Ishikawa (cell line): ENCODE results near the gene ASNSD1.

Experiments used
- CEBPB ChIP-seq: IDR thresholded peaks from 2 replicates; pipeline ENCODE4 v1.6.1; 2012
- CREB1 ChIP-seq: IDR thresholded peaks from 2 replicates; pipeline ENCODE4 v1.6.1; 2012; ENCODE audit warnings: low read depth
- EGR1 ChIP-seq: IDR thresholded peaks from 2 replicates; pipeline ENCODE4 v1.6.1; 2012
- EP300 ChIP-seq: IDR thresholded peaks from 2 replicates; pipeline ENCODE4 v1.6.1; 2012; ENCODE audit warnings: borderline replicate concordance
- FOXM1 ChIP-seq: IDR thresholded peaks from 2 replicates; pipeline ENCODE4 v1.6.1; 2012; ENCODE audit warnings: low read depth, borderline replicate concordance
- NFIC ChIP-seq: IDR thresholded peaks from 2 replicates; pipeline ENCODE4 v1.6.1; 2012
- RAD21 ChIP-seq: IDR thresholded peaks from 2 replicates; pipeline ENCODE4 v1.6.1; 2012; ENCODE audit warnings: low read depth
- TAF1 ChIP-seq: IDR thresholded peaks from 2 replicates; pipeline ENCODE4 v1.6.1; 2012; ENCODE audit warnings: low read depth, mild to moderate bottlenecking
- TCF12 ChIP-seq: IDR thresholded peaks from 2 replicates; pipeline ENCODE4 v1.6.1; 2012; ENCODE audit warnings: low read depth
- TEAD4 ChIP-seq: IDR thresholded peaks from 2 replicates; pipeline ENCODE4 v1.6.1; 2012
- YY1 ChIP-seq: IDR thresholded peaks from 2 replicates; pipeline ENCODE4 v1.6.1; 2012; ENCODE audit warnings: low read depth
- ZBTB7A ChIP-seq: IDR thresholded peaks from 2 replicates; pipeline ENCODE4 v1.6.1; 2012; ENCODE audit warnings: low read depth
- TF ChIP-seq, protein P1 (sequence below): IDR thresholded peaks from 2 replicates; pipeline ENCODE4 v1.6.1; 2012
- TF ChIP-seq, protein P2 (sequence below): IDR thresholded peaks from 2 replicates; pipeline ENCODE4 v1.6.1; 2012
- TF ChIP-seq, protein P3 (sequence below): IDR thresholded peaks from 2 replicates; pipeline ENCODE4 v1.6.1; 2012; ENCODE audit warnings: low read depth, mild to moderate bottlenecking

The ASNSD1 gene

DNA sequence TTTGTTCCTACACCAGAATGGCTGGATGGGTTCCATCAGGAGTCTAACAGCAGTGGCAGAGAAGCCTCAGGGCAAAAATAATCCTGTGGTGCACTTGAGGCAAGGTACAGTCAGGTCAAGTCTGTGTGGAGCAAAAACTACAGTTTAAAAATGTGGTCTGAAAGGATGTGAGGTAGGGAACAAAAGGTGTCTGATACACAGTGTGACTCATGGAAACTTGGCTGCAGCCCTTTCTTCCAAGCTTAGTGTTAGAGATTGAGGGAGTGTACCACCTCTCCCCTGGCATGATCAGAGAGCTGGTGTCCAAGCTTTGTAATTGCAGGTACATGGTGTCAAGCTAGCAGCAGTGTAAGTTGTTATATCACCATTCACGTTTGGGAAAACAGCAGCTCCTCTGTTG lies 22.1 kb downstream of the ASNSD1 start:
- no peak for TF ChIP-seq NFIC
- TF ChIP-seq ZBTB7A = no peak
- TF ChIP-seq, protein P1, sequence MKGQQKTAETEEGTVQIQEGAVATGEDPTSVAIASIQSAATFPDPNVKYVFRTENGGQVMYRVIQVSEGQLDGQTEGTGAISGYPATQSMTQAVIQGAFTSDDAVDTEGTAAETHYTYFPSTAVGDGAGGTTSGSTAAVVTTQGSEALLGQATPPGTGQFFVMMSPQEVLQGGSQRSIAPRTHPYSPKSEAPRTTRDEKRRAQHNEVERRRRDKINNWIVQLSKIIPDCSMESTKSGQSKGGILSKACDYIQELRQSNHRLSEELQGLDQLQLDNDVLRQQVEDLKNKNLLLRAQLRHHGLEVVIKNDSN = no peak
- TF ChIP-seq CREB1 = no peak
- no peak for TF ChIP-seq FOXM1
- no peak for TF ChIP-seq TCF12
- TF ChIP-seq CEBPB = no peak
- TF ChIP-seq, protein P2, sequence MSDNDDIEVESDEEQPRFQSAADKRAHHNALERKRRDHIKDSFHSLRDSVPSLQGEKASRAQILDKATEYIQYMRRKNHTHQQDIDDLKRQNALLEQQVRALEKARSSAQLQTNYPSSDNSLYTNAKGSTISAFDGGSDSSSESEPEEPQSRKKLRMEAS = no peak
- TF ChIP-seq YY1 = no peak
- TF ChIP-seq, protein P3, sequence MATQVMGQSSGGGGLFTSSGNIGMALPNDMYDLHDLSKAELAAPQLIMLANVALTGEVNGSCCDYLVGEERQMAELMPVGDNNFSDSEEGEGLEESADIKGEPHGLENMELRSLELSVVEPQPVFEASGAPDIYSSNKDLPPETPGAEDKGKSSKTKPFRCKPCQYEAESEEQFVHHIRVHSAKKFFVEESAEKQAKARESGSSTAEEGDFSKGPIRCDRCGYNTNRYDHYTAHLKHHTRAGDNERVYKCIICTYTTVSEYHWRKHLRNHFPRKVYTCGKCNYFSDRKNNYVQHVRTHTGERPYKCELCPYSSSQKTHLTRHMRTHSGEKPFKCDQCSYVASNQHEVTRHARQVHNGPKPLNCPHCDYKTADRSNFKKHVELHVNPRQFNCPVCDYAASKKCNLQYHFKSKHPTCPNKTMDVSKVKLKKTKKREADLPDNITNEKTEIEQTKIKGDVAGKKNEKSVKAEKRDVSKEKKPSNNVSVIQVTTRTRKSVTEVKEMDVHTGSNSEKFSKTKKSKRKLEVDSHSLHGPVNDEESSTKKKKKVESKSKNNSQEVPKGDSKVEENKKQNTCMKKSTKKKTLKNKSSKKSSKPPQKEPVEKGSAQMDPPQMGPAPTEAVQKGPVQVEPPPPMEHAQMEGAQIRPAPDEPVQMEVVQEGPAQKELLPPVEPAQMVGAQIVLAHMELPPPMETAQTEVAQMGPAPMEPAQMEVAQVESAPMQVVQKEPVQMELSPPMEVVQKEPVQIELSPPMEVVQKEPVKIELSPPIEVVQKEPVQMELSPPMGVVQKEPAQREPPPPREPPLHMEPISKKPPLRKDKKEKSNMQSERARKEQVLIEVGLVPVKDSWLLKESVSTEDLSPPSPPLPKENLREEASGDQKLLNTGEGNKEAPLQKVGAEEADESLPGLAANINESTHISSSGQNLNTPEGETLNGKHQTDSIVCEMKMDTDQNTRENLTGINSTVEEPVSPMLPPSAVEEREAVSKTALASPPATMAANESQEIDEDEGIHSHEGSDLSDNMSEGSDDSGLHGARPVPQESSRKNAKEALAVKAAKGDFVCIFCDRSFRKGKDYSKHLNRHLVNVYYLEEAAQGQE = no peak
- TF ChIP-seq EP300 = no peak
- no peak for TF ChIP-seq TAF1
- no peak for TF ChIP-seq TEAD4
- TF ChIP-seq EGR1 = no peak
- TF ChIP-seq RAD21 = no peak

DNA sequence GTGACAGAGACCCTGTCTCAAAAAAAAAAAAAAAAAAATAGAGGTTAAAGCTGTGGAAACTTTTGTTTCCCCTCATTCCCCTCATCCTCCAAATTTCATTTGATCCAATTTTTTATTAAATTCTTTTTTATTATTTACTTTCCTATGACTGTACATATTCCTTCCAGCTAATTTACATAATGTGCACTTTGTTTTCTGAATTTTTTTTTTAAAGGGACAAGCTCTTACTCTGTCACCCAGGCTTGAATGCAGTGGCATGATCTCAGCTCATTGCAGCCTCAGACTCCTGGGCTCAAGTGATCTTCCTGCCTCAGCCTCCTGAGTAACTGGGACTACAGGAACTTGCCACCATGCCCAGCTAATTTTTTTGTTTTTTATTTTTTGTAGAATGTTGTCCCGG lies 23.6 kb downstream of the ASNSD1 start:
- TF ChIP-seq TCF12 (no peak), EGR1 (no peak), CREB1 (no peak), ZBTB7A (no peak), EP300 (no peak), CEBPB (no peak), FOXM1 (no peak), YY1 (no peak), RAD21 (no peak), TEAD4 (no peak), NFIC (no peak), TAF1 (no peak)
- TF ChIP-seq, protein P1 = no peak
- TF ChIP-seq, protein P3 = no peak
- TF ChIP-seq, protein P2 = no peak

DNA sequence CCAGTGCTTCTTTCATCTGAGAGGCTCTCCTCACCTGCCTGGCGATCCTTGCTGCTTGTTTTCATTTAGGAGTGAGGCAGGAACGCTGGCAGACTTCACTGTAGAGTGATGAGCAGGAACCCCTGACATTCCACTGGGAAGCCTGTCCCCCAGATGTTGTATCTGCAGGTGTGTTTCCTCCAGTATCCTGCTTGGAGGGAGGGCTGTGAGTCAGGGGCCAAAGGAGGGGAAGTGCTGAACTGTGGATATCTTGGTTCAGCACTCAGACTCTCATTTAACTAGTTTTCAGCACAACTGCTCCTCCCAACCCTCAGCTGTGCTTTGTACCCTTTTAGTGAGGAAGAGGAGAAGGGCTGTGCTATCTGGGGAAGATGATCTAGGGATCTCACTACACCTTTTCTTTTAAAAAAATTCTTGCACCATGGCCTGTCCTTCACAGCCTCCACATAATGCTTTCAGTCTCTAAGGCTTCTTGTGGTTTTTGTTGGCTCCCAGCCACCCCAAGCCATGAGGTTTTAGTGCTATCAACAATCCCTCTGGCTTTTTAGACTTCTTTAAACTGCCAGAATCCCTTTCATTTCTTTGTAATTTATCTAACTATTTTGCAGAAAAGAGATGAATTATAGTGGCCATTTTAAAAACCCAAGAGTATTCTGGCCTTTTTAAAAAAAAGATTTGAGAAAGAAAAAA lies 24.4 kb downstream of the ASNSD1 start:
- TF ChIP-seq CEBPB = no peak
- TF ChIP-seq CREB1 = no peak
- no peak for TF ChIP-seq RAD21

DNA sequence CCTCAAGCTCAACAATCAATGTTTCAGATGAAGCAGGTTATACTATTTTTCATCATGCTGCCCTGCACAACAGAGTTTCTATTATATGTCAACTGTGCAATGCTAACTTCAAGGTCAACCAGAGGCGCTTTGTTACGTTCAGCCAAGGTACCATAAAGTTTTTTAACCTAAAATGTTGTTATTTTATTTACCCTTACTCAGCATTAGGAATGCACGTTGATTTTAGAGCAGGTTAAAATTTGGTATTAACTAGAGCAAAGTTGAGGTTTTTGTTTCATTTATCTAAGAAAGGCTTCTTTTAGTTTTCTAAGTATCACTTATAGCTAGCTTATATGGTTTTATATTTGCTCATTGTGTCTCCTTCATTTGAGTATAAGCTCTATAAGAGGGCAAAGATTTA lies 35.0 kb downstream of the ASNSD1 start:
- TF ChIP-seq TAF1 (no peak), FOXM1 (no peak), EP300 (no peak), ZBTB7A (no peak), CREB1 (no peak), YY1 (no peak), RAD21 (no peak), NFIC (no peak), EGR1 (no peak), TCF12 (no peak), CEBPB (no peak), TEAD4 (no peak)
- TF ChIP-seq, protein P1 = no peak
- TF ChIP-seq, protein P2 = no peak
- TF ChIP-seq, protein P3 = no peak
